ENCODE results near the gene RASSF3. TPM values are rescaled to one million over a fixed set of nuclear protein-coding genes. Genes with fewer than 3 reads are reported as not detected.

The RASSF3 gene
- polyA plus RNA-seq, 6 donors from 2014 or later: 3.2 to 7.8 (median 4.5) TPM

DNA sequence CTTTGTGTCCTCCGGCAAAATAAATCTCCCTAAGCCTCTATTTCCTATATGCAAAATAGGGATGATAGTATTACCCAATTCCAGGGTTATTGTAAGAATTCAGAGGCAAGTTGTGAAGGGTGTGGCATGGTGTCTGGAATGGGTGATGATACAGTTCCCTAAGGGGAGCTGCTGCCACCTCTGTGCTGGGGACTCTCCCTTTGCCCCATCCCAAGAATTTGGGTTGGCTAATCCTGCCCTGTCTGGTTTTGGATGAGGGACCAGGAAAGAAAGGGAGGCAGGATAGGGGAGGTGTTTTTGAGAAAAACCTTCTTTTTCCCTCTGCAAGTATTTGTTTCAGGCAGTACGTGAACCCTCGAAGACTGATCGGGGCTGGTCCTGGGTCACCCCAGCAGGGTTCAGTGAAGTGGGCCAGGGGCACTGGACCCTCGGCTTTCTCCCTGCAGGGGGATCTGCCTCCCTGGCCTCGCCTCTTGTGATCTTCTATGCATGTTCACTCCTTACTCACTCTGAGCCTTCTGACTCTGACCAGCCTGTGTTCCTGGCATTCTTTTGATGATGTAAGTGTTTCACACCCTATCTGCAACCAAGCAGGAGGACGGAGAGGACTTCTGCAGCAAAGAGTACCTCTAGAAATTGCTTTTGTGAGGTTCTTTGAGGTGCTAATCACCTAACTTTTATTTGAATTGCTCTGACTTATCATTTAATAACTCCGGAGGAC is 60.8 kb downstream of the RASSF3 start:
- Mint-ChIP-seq H3K27ac (peak overlapping the region; percentile 88 to 98 (median 92)), H3K27me3 (no peaks in the 10 kb centered on the region), H3K4me1 (peaks cover 78 to 96% (median 91%) of the 10 kb centered on the region in 3 donors), H3K36me3 (no peaks in the 10 kb centered on the region), H3K9me3 (peaks cover 0 to 3% (median 0%) of the 10 kb centered on the region in 7 donors), H3K4me3 (peak overlapping the region in 7 of 8 donors; percentile 12 to 94 (median 76))
- no peak for ATAC-seq (ENCODE audit: low read depth in 2 of 2)
- no peak for DNase-seq

DNA sequence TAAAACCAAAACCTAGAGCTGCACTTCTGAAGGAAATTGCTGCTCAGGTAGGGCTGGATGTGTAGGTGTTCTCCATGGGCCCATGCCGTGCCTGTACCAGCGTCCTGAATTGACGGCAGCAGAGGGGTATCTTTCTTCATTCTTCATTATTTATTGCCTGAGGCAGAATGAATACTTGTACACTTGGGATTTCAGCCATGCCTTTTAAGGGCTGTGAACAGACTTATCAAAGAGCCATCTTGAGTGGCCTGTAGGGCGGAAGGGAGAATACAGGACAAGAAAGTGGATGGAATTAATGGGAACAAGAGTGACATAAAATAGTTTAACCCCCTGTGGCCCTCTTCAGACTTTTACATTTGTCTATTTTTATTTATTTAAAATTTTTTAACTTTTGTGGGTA is 61.4 kb downstream of the RASSF3 start:
- ATAC-seq (ENCODE audit: low read depth in 2 of 2): no peak
- H3K4me3 Mint-ChIP-seq: peak overlapping the region in 5 of 8 donors; percentile 12 to 77 (median 16)
- H3K9me3 Mint-ChIP-seq: peaks cover 0 to 3% (median 0%) of the 10 kb centered on the region in 7 donors

DNA sequence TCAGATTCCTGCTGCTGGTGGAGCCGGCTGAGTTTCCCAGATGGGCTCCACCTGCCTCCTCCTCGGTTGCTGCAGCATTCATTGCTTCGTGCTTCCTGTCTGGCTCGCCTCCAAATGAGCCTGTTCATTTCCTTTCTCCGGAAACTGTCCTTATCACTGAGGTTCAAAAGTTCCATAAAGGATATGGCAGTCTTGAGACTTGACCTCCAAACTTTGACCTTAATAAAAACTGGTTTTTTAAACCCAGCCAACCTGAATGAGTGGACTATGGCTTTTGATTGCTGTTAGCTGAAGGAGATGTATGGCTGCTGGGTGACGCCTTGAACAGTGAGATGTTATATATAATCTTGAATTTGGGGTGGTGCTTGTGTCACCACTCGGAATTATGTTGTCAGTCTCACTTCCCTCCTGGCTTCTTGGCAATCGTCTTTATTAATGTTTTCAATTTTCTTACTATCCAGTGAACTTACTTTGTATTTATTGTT is 62.7 kb downstream of the RASSF3 start:
- Mint-ChIP-seq H3K4me3 (peak overlapping the region in 7 of 8 donors; percentile 51 to 74 (median 60)), H3K36me3 (no peaks in the 10 kb centered on the region), H3K4me1 (peaks cover 70 to 94% (median 91%) of the 10 kb centered on the region in 3 donors), H3K27me3 (no peaks in the 10 kb centered on the region), H3K27ac (peak overlapping the region; percentile 77 to 95 (median 90)), H3K9me3 (peaks cover 0 to 3% (median 0%) of the 10 kb centered on the region in 7 donors)
- ATAC-seq (ENCODE audit: low read depth in 2 of 2) (no peak), DNase-seq (no peak)

More for the DNA sequence above, 61.4 kb downstream of the RASSF3 start:
- H3K27ac Mint-ChIP-seq: peak overlapping the region; percentile 88 to 95 (median 90)
- no peaks in the 10 kb centered on the region for H3K27me3 Mint-ChIP-seq
- DNase-seq: no peak
- H3K36me3 Mint-ChIP-seq: no peaks in the 10 kb centered on the region
- peaks cover 72 to 94% (median 91%) of the 10 kb centered on the region in 3 donors for H3K4me1 Mint-ChIP-seq

DNA sequence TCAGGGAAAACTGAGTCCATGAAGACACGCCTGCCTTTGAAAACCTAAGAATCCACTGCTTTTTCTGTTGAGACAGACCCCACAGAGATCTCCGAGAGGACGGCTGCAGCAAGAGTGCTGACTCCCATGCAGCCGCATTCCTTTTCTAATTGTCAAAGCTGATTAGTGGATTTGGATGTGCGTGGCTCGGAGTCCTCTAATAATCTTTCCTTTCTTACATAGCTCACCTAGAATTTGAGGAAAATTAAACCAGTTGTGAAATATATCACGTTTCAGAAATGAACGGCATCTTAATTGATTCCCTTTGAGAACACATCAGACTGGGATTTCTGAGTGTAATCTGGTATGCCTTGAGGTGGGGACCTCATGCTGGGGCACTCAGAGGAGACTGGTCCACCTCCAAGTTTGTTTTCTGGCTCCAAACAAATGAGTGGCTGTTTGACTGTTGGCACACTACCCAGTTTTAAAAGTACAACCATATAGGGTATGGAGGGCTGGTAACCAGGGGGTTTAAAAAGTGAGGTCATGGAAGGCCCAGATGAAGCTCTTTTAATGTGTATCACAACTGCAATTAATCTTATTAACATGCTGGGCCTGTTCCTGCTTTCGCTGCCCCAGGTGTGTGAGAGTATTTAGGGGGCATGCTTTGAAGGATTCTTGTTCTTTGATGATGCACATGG is 63.3 kb downstream of the RASSF3 start:
- peaks cover 70 to 93% (median 88%) of the 10 kb centered on the region in 3 donors for H3K4me1 Mint-ChIP-seq
- H3K27me3 Mint-ChIP-seq: no peaks in the 10 kb centered on the region
- ATAC-seq (ENCODE audit: low read depth in 2 of 2): no peak
- H3K9me3 Mint-ChIP-seq: peaks cover 0 to 3% (median 0%) of the 10 kb centered on the region in 7 donors
- no peak for DNase-seq
- H3K4me3 Mint-ChIP-seq: peak overlapping the region in 6 of 8 donors; percentile 60 to 74 (median 64)
- H3K27ac Mint-ChIP-seq: peak overlapping the region; percentile 42 to 95 (median 92)
- no peaks in the 10 kb centered on the region for H3K36me3 Mint-ChIP-seq

DNA sequence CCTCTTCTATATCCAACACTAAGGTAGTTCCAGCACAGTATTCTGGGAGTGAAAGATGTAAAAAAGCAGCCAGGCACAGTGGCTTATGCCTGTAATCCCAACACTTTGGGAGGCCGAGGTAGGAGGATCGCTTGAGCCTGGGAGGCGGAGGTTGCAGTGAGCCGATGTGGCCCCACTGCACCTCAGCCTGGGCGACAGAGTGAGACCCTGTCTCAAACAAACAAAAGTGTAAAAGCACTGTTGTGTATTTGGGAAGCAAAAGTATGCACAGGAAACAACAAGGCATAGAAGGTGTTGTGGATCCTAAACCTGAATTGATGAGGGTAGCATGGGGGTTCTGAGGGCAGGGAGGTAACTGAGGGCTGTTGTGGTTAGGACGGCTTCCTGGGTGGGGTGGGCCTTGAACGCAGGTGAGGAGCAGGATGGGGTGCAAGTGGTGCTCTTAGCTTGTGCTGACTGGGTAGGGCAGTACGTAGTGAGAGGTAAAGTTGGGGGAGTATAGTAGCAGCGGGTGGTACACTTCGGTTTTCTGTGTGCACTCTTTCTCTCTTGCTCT is 64.2 kb downstream of the RASSF3 start:
- DNase-seq (no peak), ATAC-seq (ENCODE audit: low read depth in 2 of 2) (no peak)
- Mint-ChIP-seq H3K27ac (peak overlapping the region in 5 of 6 donors; percentile 52 to 96 (median 94)), H3K36me3 (no peaks in the 10 kb centered on the region), H3K9me3 (peaks cover 0 to 3% (median 0%) of the 10 kb centered on the region in 7 donors), H3K27me3 (no peaks in the 10 kb centered on the region), H3K4me3 (peak overlapping the region in 7 of 8 donors; percentile 20 to 83 (median 70)), H3K4me1 (peaks cover 63 to 91% (median 81%) of the 10 kb centered on the region in 3 donors)

DNA sequence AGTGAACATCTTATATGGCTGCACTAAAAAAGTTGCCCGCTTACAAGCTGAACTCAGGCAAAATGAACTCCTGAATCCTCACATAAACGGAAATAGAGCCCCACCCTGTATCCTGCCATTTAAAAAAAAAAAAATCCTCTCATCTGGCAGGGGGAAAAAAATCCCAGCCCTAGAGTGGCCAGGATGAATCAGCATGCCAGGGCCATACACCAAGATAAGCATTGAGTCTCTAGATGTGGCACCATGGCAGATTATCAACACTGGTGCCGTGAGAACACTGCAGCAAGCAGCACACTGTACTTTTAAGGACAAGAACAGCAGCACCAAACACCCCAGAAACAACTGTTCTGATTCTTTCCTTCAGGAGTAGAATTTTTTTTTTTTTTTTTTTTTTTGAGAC is 65.5 kb downstream of the RASSF3 start:
- peaks cover 59 to 91% (median 80%) of the 10 kb centered on the region in 3 donors for H3K4me1 Mint-ChIP-seq
- H3K27ac Mint-ChIP-seq: peak overlapping the region in 4 of 6 donors; percentile 30 to 79 (median 64)
- peaks cover 0 to 3% (median 0%) of the 10 kb centered on the region in 7 donors for H3K9me3 Mint-ChIP-seq
- no peaks in the 10 kb centered on the region for H3K36me3 Mint-ChIP-seq
- ATAC-seq (ENCODE audit: low read depth in 2 of 2): no peak
- H3K27me3 Mint-ChIP-seq: no peaks in the 10 kb centered on the region
- no peak for DNase-seq
- peak overlapping the region in 5 of 8 donors; percentile 8 to 73 (median 43) for H3K4me3 Mint-ChIP-seq

DNA sequence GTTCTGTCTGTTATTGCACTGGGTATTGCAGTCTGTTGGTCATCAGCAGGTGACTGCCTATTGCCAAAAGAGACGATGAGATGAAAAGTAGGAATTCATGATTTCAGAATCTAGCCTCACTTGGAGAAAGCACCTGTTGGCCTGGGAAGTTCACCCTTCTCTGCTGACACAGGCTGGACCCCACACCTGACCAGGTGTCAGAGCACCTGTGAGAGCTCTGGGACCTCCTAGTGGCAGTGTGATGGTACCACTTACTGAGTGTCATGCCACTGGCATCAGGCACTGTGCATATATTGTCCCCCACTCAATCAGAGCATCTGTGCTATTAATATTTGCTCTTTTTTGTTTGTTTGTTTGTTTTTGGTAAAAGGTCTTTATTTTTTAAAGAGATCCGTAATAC is 68.0 kb downstream of the RASSF3 start:
- Mint-ChIP-seq H3K36me3 (no peaks in the 10 kb centered on the region), H3K4me3 (peak overlapping the region in 3 of 8 donors; percentile 12 to 35 (median 12)), H3K9me3 (peaks cover 0 to 3% (median 0%) of the 10 kb centered on the region in 7 donors), H3K4me1 (peaks cover 61 to 94% (median 80%) of the 10 kb centered on the region in 3 donors), H3K27me3 (no peaks in the 10 kb centered on the region), H3K27ac (peak overlapping the region in 3 of 6 donors; percentile 14 to 76 (median 43))
- peak; percentile 29 to 32 for ATAC-seq (ENCODE audit: low read depth in 2 of 2)
- no peak for DNase-seq

DNA sequence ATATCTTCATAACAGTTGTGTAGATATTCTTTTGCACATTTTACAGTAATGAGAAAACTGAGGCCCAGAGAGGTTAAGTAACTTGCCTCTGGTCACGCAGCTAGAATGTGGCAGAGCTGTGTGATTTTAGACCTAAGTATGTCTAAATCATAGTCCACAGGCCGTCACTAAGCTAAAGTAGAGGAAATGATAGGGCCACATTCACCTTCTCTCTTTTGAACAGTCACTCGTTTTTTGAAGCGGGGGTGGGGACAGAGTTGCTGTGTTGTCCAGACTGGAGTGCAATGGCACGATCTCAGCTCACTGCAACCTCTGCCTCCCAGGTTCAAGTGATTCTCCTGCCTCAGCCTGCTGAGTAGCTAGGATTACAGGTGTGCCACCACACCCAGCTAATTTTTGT is 68.5 kb downstream of the RASSF3 start:
- Mint-ChIP-seq H3K27me3 (no peaks in the 10 kb centered on the region), H3K4me1 (peaks cover 62 to 94% (median 80%) of the 10 kb centered on the region in 3 donors), H3K9me3 (peaks cover 0 to 3% (median 0%) of the 10 kb centered on the region in 7 donors), H3K27ac (peak overlapping the region in 2 of 6 donors; percentile 46 to 89), H3K36me3 (no peaks in the 10 kb centered on the region), H3K4me3 (no peak overlapping the region)
- ATAC-seq (ENCODE audit: low read depth in 2 of 2) (no peak), DNase-seq (no peak)

DNA sequence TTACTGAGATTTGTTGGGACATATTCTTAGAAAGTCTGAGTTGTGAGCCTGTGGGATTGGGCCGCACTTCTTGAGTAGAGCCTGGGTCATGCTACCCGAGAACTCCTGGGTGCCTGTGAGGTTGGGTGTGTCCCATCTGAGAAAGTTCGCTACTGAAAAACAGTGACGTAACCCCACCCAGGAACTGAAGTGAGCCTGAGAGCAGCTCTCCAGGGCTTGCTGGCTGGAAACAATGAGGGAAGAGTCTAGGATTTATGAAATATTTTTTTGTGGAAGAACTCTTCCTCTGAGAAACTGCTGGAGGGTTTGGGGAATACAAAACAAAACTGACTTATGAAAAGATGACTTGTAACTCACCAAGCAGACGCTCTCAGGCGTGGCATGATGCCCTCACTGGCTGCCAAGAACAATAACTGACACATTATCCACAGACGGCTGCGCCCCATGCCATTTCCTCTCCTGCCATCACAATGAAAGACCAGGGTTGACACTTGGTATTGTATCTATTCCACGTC is 69.2 kb downstream of the RASSF3 start:
- H3K36me3 Mint-ChIP-seq: no peaks in the 10 kb centered on the region
- ATAC-seq (ENCODE audit: low read depth in 2 of 2) (peak; percentile 68 to 69), DNase-seq (peak; percentile 13)
- peaks cover 0 to under 1% (median 0%) of the 10 kb centered on the region in 7 donors for H3K9me3 Mint-ChIP-seq
- no peaks in the 10 kb centered on the region for H3K27me3 Mint-ChIP-seq
- H3K4me3 Mint-ChIP-seq: peak overlapping the region in 6 of 8 donors; percentile 17 to 77 (median 48)
- H3K4me1 Mint-ChIP-seq: peaks cover 56 to 94% (median 75%) of the 10 kb centered on the region in 3 donors
- H3K27ac Mint-ChIP-seq: peak overlapping the region; percentile 46 to 89 (median 86)

DNA sequence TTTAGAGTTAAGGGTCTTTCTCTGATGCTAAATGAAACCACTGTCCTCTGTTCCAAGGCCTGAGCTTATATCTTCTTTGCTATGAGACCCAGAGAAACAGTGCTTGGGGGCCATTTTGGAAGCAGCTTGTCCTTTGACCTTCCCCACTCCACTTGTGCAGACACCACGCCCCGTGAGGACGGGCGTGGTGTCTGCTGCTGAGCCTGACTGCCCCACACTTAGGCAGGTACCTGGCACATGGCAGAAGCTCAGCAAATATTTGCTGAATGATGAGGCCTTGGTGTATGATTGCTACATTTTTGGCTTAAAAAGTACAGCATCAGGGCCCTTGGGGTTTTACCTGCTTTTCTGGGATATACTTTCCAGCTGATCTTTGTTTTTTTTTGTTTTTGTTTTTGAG is 69.9 kb downstream of the RASSF3 start:
- Mint-ChIP-seq H3K9me3 (no peaks in the 10 kb centered on the region), H3K4me1 (peaks cover 54 to 92% (median 72%) of the 10 kb centered on the region in 3 donors), H3K27me3 (no peaks in the 10 kb centered on the region), H3K36me3 (peaks cover 0 to under 1% of the 10 kb centered on the region in 2 donors), H3K27ac (peak overlapping the region in 4 of 6 donors; percentile 46 to 89 (median 82)), H3K4me3 (peak overlapping the region in 5 of 8 donors; percentile 26 to 79 (median 46))
- ATAC-seq (ENCODE audit: low read depth in 2 of 2) (no peak), DNase-seq (no peak)

DNA sequence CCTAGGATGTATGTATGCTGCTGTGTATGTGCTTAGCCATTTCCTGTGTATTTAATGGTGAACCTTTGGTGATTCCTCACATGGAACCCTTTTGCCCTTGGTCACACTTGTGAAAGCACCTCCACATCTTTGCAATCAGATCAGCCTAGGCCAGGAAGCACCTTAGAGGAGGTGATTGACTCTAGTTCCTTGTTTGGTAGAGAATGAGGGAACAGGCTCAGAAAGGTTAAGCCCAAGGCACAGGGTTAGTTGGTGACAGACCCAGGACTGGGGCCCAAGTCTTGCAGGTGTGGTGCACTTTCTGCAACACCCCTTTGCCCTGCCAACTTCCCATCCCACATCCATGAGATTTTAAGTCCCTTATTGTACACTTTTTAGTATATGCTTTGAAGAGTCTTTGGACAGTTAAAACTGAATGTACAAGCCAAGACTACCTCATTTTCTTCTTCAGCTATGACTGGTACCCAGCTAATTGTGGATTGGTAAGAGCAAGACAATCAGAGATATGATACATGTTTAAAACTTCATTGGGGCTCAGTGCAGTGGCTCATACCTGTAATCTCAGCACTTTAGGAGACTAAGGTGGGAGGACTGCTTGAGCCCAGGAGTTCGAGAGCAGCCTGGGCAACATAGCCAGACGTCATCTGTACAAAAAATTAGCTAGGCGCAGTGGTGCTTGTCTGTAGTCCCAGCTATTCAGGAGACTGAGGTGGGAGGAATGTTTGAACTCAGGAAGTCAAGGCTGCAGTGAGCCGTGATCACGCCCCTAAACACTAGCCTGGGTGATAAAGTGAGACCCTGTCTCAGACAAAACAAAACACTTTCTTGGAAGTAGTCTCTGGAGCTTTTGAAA is 71.1 kb downstream of the RASSF3 start:
- Mint-ChIP-seq H3K4me3 (peak overlapping the region in 6 of 8 donors; percentile 10 to 79 (median 50)), H3K4me1 (peaks cover 47 to 86% (median 60%) of the 10 kb centered on the region in 3 donors), H3K27ac (peak overlapping the region; percentile 46 to 97 (median 76)), H3K9me3 (no peaks in the 10 kb centered on the region), H3K27me3 (no peaks in the 10 kb centered on the region), H3K36me3 (peaks cover 0 to 9% of the 10 kb centered on the region in 2 donors)
- DNase-seq: no peak
- peak; percentile 15 to 29 for ATAC-seq (ENCODE audit: low read depth in 2 of 2)

Data from naive B cell (primary cell).